MV-4-11 (cell line): Measurements from ENCODE around the gene ZNF814.
A peak's percentile ranks its signal among the peaks of the same experiment; 100 is the strongest.
"Not testable (repeated sequence)": the region's sequence is repeated elsewhere in the genome, so short reads cannot be mapped to it uniquely, and the experiment has no call there.

Source experiments
- DNase-seq: peaks from one replicate; lab custom pipeline; 2025; lab: John Stamatoyannopoulos, UW

Gene ZNF814

GRCh38 chr19:57862351-57862750 is 26.5 kb downstream of the ZNF814 start:
- DNase-seq = not testable (repeated sequence)

GRCh38 chr19:57854117-57854516 is 34.7 kb downstream of the ZNF814 start:
- DNase-seq = not testable (repeated sequence)

- not testable (repeated sequence) for DNase-seq
Measured at GRCh38 chr19:57851812-57852603, 36.8 kb downstream of the ZNF814 start.

GRCh38 chr19:57850553-57851017 is 38.3 kb downstream of the ZNF814 start:
- DNase-seq = no peak

- DNase-seq = peak; percentile 84
Measured at GRCh38 chr19:57849666-57850473, 39.0 kb downstream of the ZNF814 start, which contains the start of gene ZNF587. Gene ZNF587, plus strand, starts transcription at chr19:57849859. Its CDS starts 180 bp downstream, at chr19:57850039.

GRCh38 chr19:57849162-57849665 is 39.6 kb downstream of the ZNF814 start:
- not testable (repeated sequence) for DNase-seq

GRCh38 chr19:57847164-57847563 is 41.7 kb downstream of the ZNF814 start:
- DNase-seq = peak; percentile 85

GRCh38 chr19:57841122-57841763 is 47.6 kb downstream of the ZNF814 start:
- DNase-seq = no peak

- DNase-seq = not testable (repeated sequence)
Measured at GRCh38 chr19:57838622-57839191, 50.1 kb downstream of the ZNF814 start.

- peak; percentile 63 for DNase-seq
Measured at GRCh38 chr19:57836991-57837390, 51.8 kb downstream of the ZNF814 start.

- DNase-seq = peak; percentile 23
Measured at GRCh38 chr19:57830071-57830602, 58.7 kb downstream of the ZNF814 start, which contains the start of gene ZNF587B. Gene ZNF587B, plus strand, starts transcription at chr19:57830299. Its CDS starts 230 bp downstream, at chr19:57830529.

GRCh38 chr19:57829316-57829715 is 59.5 kb downstream of the ZNF814 start:
- no peak for DNase-seq

GRCh38 chr19:57825511-57825910 is 63.3 kb downstream of the ZNF814 start:
- DNase-seq = no peak

- not testable (repeated sequence) for DNase-seq
Measured at GRCh38 chr19:57823608-57824007, 65.2 kb downstream of the ZNF814 start.

- not testable (repeated sequence) for DNase-seq
Measured at GRCh38 chr19:57823155-57823554, 65.7 kb downstream of the ZNF814 start.

- DNase-seq = not testable (repeated sequence)
Measured at GRCh38 chr19:57821501-57821900, 67.3 kb downstream of the ZNF814 start.

GRCh38 chr19:57821095-57821494 is 67.7 kb downstream of the ZNF814 start:
- DNase-seq = not testable (repeated sequence)

- no peak for DNase-seq
Measured at GRCh38 chr19:57820599-57820998, 68.2 kb downstream of the ZNF814 start.

GRCh38 chr19:57819475-57820148 is 69.2 kb downstream of the ZNF814 start:
- peak; percentile 95 for DNase-seq

GRCh38 chr19:57818378-57818777 is 70.5 kb downstream of the ZNF814 start:
- DNase-seq = no peak

GRCh38 chr19:57817976-57818375 is 70.9 kb downstream of the ZNF814 start:
- no peak for DNase-seq
